Fibroblast of skin of left biceps (primary cell): ENCODE measurements around the gene CCDC120.

Source experiments
- DNase-seq, 2 experiments: peaks; one replicate each; pipeline ENCODE4 v3.0.0-alpha.2; 2013; ENCODE audit warnings: low read depth in 2 of 2

Gene CCDC120

DNA sequence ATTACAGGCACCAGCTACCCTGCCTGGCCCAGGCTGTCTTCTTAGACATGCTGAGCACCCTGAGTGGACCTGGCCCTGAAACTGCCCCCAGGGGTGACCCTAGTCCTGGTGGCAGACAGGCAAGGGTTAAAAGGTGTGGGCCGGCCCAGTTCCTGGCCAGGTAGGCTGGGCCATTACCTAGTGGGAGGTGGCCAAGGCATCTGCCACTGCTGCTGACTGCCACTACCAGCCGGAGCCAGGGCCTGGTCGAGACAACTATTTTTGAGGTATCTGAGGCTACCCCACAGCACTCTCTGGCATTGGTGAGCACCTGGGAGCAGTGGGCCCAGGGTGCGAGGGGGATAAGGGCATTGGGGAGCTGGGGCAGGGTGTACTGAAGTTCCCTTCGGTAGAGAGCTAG is at the start of gene CCDC120:
Gene CCDC120 (plus strand): TSS at position 206 of the 400 bp plus-strand sequence. CDS start 3,043 bp downstream, outside the sequence.
- DNase-seq, result no peak

- DNase-seq, result no peak
These were observed 39.7 kb upstream of the CCDC120 start for GRCh38 chrX:49019050-49019449.

GRCh38 chrX:49019599-49020249 is 39.1 kb upstream of the CCDC120 start:
- no peak for DNase-seq

DNA sequence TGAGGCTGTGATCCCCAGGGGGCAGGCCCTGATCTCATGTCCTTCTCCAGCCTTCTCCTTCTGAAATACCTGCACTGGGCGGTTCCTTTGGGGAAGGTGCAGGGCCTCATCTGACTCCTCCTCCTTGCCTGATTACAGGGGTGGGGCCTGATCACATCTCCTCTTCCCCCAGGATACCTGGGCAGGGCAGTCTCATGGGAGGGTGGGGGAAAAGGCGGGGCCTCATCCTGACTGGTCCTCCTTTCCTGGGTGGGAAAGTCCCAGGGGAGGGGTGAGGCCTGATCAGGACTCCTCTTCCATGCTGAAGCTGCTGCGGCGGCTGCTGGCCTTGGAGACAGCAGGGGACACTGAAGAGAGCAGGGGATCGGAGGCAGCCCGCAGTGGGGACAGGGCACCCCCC is 28.9 kb upstream of the CCDC120 start:
- DNase-seq, result no peak

DNA sequence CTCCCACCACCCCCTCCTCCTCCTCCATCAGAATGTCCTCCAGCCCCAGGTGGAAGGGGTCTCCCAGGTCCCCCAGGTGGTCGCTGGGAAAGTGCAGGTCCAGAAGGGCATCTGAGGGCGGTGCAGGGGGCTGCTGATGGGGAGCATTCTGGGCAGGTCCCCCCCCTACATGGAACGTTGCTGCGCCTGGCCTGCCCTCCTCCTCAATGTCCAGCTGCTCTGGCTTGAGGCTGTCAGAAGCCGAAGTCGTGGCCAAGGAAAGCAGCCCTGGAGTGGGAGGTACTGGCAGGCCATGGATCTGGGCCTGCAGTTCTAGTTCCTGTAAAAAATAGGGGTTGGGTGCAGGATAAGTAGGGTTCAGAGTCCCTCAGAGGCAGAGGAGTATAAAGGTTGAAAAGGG is 28.5 kb upstream of the CCDC120 start:
- DNase-seq, result no peak

DNA sequence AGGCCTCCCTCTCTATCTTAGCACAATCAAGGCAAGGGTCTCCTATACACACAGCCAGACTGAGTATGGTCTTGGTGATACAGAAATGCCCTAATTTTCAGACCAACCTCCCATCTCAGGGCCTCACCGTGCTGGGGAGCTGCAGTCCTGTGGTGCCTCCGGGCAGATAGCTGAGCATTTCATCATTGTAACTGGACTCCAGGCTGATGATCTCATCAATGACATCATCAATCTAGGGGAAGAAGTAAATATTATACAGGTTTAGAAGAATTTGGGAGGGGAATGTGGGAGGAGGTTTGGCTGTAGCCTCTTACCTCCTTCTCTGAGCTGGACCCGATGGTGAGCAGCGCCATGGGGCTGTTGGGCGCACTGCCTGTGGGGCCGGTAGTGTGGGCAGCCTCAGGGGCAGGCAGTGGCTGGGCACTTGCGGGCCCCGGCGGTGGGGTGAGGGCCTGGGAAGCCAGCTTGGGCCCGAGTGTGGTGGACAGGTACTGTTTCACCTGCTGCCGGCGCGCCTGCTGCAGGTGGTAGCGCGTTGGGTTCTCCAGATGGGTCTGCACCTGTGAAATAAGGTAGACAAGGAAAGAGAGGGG is 20.8 kb upstream of the CCDC120 start:
- DNase-seq, result no peak

DNA sequence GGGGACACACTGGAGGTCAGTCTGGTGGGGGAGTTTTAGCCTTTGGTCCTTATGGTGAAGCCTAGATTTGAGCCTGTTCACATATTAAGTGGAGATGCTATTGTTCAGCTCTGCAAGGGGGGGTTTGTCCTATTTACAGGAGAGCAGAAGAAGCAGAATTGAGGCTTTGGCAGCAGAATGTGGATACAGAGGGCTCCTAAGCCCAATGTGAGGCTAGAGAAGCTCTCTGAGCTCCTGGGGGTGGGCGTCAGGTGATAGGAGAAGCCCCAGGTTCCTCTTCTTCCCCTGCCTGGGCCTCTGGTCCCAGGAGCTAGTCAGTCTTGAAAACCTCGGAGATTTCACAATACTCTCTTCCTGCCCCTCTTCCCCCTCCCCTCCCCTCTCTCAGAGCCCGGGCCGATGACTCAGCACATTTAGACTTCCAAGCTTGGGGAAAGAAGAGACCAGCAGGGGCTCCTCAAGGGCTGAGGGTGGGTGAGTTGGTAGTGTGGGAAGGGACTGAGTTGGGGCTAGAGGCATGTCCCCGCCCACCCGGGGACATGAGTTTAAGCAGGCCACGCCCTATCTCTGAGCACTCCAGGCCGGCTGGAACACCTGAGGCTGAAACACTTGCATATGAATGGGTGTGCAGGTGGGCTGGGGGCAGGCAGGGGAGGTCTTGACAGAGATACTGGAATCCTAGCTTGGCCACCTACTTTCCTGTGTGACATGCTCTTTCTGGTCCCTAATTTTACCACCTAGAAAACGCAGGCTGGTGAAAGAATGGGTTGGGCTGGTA is 19.0 kb upstream of the CCDC120 start:
- peak; percentile 87 for DNase-seq

DNA sequence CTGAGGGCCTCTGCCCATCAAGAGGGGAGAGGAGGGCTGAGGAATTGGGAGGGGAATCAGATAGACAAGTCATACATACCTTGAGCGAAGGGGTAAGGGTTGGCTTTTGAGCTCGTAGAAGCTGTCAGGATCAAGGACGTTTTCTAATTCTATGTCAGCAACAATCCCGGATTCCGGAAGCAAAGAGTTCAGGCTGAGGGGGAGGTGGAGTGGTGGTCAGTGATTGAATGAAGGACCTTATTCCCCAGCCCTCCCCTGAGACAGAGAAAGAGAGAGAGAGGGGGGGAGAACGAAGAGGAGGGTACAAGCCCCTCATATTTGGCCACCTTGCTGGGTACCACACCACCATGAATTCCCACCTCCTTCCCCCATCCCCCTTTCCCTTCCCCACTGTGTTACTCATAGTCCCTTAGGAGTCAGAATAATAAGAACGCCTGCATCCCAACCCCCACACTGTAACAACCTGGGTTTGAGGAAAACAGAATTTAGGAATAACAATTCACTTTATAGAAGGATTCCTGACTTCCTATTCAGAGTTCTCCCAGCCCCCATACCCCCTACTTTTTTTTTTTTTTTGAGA is 18.3 kb upstream of the CCDC120 start:
- no peak for DNase-seq

DNA sequence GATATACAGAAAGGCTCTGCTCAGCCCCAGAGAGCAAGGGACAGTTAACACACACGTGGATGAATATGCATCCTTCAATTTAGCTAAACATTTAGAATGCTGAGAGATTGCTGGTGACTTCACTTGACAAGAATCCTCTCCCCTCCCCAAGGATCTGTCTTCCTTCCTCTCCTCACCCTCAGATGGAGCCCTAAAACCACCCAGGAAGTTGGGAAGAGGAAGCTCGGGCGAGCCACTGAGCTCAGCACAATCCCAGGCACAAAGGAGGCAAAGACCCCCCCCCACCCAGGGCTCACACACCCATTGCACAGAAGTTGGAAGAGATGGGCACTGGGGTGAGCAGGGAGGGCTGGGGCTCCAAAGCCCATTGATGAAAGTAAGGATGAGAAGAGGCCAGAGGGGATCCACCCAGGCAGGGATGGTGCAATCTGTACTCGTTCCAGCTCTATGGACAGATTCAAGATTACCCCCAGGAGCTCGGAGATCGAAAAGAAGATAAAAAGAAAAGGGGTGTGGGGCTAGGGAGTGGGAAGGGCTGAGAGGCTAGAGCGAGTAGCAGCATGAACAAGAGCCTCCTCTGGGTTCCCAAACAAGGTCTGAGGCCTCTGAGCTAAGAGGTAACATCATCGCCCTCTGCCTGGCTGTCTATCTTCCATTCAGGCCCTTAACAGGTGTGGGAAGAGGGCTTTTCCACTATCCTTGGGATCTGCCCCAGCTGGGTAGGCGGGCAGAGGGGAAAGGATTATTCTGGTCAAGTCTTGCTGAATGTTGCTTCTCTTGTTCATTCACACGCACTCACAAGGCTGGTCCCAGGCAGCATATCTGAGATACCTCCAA is 16.8 kb upstream of the CCDC120 start:
- peak in 1 of 2 experiments; percentile 40 for DNase-seq

DNA sequence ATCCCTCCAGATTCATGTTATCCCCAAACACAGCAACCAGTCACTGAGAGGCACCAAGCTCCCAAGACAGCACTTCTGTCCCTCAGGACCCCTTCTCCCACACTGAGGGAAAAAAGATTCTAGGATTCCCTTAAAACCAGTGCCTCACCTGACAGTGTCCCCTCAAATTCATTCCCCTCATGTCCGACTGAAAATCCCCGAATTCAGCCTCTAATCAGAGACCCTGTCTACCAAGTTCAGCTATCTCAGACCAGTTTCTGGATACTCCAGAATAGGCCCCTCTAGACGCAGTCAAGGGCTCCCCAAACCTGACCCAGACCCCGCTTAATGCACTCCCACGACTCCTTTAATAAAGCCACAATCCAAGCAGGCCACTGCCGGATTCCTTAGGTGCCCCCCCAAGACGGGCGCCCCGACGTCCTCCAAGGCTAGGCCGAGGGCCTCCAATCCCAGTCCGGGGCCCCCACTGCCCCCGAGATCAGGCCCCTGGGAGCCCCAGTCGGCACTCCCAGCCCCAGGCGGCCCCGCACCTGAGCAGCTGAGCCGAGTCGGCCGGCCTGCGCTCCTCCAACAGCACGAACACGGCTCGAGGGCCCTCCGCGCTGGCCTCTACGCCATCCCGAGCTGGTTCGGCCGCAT is 16.1 kb upstream of the CCDC120 start:
- DNase-seq, result no peak

DNA sequence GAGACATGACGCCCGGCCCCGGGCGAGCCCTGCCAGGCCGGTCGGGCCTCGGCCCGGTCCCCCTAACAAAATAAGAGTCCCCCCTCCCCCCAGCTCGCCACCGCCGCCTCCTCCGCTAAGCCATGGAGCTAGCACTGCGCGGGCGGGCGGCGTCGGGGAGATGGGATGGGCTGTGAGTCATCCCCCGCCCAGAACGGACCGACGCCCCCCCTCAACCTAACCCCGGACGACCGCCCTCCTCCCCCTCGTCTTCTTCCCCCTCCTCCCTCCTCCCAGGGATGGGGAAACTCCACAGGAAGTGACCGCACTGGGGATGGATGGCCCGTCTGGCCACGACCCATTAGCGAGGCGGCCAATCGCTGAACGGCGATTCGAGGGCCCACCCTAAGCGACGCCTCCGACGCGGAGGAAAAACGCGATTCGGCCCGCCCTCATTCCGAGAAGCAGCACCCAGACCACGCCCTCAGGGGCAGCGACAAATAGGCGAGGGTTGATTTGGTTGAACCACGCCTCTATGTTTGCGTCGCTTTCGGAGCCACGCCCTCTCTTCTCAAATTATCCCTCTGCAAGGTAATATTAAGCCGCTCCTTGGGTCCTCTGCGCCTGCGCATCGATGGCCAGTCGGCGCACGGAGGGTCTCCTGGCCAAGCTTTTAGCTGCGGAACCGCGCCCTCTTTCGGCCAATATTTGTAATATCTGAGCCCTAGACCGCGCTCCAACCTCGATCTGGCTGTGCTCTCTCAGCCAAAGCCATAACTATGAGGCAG is 15.4 kb upstream of the CCDC120 start, which contains the start of gene TFE3:
Gene TFE3 (minus strand): TSS at position 138 of the 767 bp plus-strand sequence. CDS start 131 bp downstream, at position 7.
- DNase-seq, result peak; percentile 96 to 97

DNA sequence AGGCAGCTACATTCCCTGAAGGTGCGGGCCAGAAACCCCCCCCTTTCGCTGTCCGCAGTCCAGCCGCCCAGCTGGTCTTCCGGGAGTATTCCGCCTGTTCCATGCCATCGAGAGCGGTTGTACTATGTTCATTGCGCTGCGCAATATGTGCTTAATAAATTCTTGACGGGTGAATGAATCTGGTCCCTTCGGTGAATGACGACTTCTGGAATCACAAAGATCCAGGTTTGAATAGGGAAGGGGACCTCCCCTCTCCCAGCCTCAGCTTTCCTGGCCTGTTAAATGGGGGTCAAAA is 14.9 kb upstream of the CCDC120 start:
- DNase-seq, result no peak

DNA sequence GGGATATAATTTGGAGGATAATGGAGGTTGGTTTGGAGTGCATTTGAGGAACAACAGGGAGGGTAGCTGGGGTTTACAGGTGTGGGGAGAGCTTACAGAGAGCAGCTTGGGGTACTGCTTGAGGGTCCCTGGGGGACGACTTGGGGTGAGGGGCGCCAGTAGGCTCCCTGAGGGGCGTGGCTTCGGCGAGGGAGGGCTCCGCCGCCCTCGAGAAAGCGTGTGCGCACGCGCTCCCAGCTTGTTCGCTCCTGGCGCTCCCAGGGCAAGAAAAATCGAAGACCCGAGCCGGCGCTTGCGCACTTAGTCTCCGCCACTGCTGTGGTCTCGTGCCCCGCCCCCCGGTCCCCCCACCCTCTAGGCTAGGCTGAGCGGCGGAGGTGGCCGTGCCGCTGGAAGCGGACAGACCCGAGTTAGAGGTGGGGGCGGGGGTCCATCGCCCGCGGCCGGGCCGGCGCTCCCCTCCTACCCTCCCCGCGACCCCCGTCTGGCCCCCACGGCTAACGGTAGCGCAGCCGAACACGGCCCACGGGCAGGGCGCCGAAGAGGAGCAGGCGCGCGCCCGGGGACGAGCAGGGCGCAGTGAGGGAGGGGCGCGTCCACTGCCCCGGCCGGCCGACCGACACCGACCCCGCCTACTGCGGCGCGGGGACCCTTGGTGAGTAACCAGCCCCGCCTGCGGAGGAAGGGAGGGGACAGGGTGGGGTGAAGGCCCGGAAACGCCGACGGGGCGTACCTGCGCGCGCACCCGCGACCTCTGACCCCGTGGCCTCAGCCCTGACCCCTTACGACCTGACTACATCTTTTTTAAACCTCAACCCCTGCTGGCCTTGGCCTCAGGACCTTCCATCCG is 5.4 kb upstream of the CCDC120 start:
- DNase-seq, result no peak

DNA sequence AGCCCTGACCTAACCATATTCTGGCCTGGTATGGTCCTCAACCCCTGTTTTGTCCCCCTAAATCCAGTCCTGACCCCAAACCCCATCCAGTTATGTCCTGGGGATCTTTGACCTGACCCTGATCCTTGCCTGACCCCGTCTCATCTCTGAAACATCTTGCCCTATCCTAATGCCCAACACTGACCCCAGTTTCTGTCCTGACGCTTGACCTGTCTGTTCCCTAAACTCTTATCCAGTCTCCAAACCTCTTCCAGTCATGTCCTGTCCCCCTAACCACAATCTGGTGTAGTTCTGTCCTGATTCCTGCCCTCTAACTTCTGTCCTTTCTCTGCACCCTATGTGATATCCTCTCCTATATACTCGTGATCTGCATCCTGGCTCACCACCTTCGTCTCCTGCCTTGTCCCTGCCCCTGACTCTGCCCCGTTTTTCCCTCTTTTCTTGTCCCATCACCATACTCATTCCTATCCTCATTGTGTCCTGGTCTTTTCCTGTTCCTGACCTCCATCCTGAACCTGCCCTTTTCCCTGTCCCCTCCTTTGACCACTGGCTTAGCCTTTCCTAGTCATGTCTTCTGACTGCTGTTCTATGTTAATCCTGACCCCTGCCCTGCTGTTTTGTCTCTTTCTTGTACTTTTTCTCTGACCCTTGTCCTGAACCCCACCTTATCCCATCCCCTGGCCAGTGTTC is 4.6 kb upstream of the CCDC120 start:
- DNase-seq, result no peak

- DNase-seq, result no peak
These were observed 402 bp downstream of the CCDC120 start for GRCh38 chrX:49059201-49059600.

GRCh38 chrX:49059681-49060085 is 884 bp downstream of the CCDC120 start:
- DNase-seq, result no peak

GRCh38 chrX:49060914-49061313 is 2.1 kb downstream of the CCDC120 start:
- no peak for DNase-seq

GRCh38 chrX:49061490-49061889 is 2.7 kb downstream of the CCDC120 start:
- no peak for DNase-seq

DNA sequence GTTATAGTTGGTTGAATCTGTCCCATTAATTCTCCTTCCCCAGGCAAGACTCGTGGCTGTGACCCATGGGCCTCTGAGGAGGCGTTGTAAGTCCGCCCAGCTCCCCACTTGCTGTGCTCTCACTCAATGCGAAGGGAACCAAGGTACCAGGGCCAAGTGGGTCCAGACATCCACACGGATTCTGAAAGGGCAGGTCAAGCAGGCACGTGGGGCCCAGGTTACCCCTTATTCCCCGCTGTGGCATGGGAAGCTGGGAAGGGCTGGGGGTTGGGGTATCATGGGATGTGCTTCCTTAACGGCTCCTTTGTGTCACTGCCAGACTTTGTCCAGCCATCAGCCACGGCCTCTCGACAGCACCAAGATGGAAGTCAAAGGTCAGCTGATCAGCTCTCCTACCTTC is 3.1 kb downstream of the CCDC120 start:
- DNase-seq, result no peak
